8988T (cell line): ENCODE measurements around the gene EFNA4.

Experiments
- DNase-seq: peaks from one replicate; pipeline ENCODE4 v3.0.0; 2011

The EFNA4 gene, protein sequence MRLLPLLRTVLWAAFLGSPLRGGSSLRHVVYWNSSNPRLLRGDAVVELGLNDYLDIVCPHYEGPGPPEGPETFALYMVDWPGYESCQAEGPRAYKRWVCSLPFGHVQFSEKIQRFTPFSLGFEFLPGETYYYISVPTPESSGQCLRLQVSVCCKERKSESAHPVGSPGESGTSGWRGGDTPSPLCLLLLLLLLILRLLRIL

DNA sequence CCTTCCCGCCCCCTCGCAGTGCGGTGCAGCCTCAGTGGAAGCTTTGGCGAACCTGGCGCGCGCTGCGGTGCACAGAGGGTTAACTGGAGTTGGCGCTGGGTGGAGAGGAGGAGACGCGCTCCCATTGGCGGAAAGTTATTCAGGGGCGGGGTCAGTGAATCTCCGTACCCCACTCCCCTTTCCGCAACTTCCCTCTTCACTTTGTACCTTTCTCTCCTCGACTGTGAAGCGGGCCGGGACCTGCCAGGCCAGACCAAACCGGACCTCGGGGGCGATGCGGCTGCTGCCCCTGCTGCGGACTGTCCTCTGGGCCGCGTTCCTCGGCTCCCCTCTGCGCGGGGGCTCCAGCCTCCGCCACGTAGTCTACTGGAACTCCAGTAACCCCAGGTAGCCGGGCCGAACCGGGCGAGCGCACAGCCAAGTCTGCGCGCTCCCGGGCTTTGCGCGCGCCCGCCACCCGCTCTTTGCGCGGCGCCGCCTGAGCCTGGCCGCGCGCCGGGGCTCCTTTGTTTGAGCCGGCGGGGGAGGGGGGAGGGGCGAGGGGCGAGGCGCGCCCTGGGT, at the start of gene EFNA4:
Gene EFNA4, plus strand, starts transcription at position 191 of the 561 bp plus-strand sequence. Its CDS starts 84 bp downstream, at position 275.
- peak; percentile 88 for DNase-seq

DNA sequence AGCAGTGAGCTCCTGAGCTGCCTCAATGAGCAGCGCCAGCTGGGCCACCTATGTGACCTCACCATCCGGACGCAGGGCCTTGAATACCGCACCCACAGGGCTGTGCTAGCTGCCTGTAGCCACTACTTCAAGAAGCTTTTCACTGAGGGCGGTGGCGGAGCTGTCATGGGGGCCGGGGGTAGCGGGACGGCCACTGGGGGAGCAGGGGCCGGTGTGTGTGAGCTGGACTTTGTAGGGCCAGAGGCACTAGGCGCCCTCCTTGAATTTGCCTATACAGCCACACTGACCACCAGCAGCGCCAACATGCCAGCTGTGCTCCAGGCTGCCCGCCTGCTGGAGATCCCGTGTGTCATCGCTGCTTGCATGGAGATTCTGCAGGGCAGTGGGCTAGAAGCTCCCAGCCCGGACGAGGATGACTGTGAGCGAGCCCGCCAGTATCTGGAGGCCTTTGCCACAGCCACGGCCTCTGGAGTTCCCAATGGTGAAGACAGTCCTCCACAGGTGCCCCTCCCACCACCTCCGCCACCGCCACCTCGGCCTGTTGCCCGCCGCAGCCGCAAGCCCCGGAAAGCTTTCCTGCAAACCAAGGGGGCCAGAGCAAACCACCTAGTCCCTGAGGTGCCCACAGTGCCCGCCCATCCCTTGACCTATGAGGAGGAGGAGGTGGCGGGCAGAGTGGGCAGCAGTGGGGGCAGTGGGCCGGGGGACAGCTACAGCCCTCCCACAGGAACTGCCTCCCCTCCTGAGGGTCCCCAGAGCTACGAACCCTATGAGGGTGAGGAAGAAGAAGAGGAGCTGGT, 48.6 kb upstream of the EFNA4 start:
- DNase-seq, result no peak

DNA sequence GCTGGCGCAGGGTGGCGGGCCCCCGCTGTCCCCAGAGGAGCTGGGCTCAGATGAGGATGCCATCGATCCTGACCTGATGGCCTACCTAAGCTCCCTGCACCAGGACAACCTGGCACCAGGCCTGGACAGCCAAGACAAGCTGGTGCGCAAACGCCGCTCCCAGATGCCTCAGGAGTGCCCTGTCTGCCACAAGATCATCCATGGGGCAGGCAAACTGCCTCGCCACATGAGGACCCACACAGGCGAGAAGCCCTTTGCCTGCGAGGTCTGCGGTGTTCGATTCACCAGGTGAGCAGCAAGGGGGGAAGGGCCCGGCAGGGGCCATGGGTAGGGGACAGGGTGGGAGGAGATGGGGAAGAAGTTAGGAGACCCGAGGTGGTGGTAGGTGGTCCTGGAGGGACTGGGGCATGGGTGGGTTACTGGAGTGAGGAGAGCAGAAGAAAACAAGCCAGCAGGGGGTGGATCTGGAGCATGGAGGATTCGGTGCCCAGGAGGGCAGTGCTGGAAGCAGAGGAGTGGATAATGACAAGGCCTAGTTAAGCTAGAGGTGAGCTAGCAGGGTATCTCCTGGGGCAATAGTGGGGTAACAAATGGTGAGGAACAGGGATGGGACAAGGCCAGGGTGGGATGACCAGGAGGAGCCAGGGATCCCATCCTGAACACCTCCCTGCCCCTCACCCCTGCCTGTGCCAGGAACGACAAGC, 47.9 kb upstream of the EFNA4 start:
- DNase-seq, result no peak

DNA sequence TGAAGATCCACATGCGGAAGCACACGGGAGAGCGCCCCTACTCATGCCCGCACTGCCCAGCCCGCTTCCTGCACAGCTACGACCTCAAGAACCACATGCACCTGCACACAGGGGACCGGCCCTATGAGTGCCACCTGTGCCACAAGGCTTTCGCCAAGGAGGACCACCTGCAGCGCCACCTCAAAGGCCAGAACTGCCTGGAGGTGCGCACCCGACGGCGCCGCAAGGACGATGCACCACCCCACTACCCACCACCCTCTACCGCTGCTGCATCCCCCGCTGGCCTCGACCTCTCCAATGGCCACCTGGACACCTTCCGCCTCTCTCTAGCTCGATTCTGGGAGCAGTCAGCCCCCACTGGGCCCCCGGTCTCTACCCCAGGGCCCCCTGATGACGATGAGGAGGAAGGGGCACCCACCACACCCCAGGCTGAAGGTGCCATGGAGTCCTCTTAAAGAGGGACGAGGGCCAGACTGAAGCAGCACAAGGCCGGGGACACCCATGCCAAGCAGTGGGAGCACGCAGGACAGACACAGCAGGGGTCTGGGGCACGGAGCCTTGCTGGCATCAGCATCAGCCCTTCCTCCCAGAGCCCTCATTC, 47.2 kb upstream of the EFNA4 start:
- no peak for DNase-seq

DNA sequence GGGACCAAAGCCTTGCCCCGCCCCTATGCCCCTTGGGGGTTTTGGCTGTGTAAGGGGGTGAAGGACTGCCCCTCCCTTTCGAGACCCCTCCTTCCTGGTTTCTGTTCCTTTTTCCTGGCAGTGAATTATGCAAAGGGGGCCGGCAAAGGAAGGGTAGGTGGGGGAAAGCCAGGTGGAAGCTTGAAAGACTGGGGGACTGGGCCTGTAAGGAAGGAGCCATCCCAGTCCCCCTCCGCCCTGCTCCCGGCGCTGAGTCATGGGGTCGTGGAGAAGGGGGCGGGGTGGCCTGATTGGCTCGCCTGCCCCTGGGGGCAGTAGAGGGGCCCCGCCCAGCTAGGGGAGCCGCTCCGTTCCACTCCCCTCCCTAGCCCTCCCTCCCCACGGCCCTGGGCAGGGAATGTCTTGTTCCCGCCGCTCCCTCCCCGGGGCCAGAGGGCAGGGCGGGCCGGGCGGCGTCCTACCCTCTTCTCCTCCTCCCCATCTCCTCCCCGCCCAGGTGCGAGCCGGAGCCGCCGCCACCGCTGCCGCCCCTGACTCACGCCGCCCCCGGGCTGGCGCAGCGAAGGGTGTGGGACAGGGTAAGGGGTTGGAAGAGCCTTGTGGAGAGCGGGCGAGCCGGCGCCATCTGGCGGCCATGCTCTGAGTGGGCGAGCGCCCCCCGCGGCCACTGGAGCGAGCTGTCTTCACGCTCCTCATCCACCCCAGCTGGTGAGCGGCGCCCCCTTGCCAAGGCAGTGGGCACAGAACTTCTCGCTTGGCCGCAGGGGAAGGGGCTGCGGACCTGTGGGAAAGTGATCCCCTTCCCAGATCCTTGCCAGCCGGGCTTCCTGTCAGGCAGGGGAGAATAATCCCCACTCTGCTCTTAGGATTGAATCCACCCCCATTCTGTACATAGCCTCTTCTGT, 46.2 kb upstream of the EFNA4 start:
- DNase-seq, result peak; percentile 86

DNA sequence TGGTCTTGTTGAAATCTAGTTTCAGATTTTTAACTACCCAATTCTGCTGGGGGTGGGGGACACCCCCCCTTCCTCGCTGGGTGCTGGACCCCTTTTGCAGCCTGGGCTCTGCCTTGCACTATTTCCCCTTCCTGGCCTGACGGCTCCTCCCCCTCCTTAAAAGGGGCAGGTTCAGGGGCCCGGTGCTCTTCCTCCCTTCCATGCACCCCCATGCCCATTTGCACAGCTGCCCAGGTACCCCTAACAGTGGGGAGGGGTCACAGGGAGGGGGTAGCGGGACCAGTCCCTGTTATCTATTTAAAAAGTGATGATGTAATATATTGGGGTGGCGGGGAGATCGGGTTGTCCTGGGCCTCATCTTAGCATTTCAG, 45.6 kb upstream of the EFNA4 start:
- no peak for DNase-seq

DNA sequence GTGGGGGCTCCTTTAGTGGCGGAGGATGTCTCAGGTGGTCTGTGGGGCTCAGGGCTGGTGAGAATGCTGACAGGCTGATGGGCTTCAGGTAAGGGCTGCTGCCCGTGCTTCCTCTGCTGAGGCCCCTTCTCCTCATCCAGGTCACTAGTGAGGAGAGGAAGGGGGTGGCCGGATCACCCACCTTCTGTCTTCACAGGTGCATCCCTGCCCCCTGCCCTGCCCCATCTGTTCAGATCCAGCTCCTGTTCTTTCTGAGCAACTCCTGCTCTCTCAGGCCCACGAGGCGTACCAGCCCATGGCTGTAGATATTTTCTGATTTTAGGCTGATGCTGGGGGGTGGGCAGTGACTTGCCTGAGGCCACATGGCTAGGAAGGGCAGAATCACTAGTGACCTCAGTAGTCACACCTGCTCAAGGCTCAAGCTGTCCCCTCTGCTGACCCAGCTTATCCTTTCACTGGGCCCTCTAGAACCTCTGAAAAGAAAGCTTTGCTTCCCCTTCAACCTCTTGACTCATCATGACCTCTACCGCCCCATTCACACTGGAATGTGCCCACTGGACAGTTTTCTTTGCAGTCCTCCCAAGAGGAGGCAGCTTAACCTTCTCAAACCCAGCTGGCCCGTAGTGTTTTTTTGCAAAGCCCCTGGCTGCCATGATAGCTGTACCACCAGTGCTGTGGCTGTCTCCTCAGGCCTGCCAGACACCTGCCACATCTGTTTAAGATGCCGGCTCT, 44.8 kb upstream of the EFNA4 start:
- no peak for DNase-seq

DNA sequence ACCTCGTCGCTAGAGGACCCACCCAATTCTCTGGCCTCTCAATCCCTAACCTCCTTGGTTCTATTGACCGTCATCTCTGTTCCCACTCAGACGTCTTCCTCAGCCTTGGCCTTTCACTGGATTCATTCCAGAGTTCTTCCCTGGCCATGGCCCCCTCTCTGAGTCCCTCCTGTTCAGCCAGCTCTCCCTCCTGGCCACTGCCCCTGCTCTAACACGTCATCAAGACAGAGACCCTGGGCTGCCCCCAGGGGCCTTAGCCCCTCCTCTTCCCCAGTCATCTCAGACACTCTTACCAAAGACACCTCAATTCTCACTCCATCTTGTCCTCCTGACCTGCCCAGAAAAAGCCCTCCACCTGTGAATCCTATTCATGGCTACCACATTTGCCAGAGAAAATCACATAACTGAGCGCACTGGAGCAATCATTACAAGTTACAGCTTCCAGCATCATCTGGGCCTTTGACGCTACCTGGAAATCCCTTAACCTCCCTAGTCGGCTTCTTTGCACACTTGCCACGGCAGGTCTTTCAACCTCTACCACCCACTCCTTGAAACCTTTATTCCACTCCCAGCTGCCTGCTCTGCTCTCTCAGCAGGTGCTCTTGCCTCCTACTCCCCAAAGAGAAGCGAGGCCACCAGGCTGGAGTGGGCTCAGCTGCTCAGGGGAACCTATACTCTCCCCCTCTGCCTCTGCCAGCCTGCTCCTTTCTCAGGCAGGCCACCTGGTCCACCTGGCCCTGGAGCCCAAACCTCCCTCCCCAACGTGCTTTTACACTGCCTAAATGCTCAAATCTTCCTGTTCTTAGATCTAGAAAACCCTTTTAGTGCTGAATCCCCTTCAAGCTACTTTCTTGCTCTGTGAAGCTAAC, 43.9 kb upstream of the EFNA4 start:
- no peak for DNase-seq

DNA sequence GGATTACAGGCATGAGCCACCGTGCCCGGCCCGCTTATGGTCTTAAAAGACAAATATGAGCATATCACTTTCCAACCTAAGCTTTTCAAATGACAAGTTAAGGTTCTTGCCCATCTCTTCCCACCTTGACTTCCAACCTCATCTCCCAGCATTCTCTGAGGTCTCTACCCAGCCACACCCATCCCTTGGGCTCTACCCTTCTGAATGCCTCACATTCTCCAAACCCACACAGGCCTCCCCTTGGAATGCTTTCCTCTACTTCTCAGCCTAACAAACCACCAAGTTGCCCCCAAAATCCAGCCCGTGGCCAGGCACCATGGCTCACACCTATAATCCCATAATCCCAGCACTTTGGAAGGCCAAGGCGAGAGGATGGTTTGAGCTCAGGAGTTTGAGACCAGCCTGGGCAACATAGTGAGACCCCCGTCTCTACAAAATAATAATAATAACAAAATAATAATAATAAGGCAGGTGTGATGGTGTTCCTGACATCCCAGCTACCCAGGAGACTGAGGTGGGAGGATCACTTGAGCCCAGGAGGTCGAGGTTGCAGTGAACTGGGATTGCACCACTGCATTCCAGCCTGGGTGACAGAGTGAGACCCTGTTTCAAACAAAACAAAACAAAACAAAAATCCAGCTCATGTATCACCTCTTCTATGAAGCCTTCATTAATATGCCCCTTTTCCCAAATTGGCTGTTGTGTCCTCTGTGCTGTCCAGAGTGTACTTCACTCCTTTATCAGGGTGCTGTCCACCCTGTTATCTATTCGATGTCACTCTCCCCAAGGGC, 41.2 kb upstream of the EFNA4 start:
- no peak for DNase-seq

DNA sequence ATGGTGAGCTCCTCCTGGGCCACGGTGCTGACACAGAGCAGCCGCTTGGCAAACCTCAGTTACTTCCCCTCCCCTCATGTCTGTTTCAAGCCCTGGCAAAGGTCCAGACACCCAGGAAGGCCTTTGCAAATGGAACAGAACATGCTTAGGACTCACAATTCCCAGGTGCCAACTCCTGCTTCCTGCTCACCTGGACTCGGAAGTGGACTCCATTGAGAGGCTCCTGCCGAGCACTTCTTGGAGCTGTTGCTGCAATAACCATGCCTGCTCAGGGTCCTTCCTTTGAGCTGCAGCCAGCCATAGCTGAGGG, 40.7 kb upstream of the EFNA4 start:
- DNase-seq, result no peak

DNA sequence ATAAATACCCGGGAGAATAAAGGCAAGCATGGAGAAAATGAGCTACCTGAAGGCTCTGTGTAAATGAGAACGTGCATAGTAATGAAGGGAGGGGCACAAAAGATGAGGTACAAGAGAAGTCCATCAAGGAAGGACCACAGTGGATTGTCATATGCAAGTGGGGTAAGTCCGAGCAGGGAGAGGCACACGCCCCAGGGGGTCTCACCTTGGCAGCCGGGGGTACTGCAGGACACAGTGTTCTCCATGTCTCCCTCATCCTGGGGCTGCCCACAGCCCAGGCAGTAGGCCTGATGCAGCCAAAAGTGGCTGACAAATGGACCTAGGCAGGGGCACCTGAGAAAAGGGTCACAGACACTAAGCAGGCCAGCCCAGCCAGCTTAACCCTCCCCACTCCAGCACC, 39.9 kb upstream of the EFNA4 start:
- no peak for DNase-seq

DNA sequence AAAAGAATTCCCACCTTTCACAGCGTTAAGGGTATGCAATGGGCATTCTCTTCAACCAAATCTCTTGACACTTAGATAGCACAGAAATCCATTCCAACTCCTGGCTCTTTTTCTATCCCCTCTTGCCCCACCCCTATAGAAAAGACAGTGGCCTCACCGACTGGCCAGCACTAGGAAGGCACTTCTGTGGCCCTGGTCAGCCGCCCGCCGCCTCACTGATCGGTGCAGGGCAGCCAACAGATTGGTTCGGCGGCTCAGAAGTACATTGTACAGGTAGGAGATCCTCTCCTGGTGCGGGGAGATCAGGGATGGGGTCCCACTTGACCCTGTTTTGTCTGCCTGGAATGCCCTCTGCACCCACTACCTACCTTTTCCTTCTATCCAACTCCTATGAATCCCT, 39.2 kb upstream of the EFNA4 start:
- DNase-seq, result no peak

DNA sequence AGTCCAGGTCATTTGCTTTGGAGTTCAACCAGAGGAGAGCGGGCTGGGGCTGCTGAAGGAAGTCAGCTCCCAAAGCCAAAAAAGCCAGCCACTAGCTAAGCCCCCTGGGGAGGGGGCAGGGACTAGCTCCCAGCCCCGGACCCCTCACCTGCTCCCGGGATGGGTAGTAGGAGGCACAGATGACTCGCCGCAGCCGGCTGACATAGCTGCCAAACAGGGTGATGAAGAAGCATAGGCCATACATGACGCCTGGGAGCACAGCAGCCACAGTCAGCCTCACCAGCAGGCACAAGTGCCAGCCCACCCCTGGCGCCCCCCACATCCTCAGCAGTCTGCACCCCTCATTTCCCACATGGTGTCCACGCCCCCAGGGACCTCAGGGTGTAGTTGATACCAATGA, 37.4 kb upstream of the EFNA4 start:
- no peak for DNase-seq

DNA sequence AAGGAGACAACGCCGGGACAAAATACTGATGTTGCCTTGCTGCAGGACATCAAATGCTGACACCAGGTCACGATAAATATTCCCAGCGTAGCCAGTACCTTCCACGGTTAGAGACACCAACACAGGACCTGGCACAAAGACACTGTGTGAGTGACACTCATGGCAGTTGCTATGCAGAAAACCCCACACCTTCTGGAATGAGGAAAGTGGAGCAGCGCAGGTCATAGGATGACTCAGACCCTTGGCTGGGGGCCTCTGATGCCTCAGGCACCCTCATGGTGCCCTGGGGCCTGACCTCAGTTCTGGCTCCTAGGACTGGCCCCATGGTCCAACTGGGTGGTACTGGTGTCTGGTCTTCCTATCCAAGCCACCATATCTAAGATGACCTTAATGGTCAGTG, 37.0 kb upstream of the EFNA4 start:
- DNase-seq, result no peak

DNA sequence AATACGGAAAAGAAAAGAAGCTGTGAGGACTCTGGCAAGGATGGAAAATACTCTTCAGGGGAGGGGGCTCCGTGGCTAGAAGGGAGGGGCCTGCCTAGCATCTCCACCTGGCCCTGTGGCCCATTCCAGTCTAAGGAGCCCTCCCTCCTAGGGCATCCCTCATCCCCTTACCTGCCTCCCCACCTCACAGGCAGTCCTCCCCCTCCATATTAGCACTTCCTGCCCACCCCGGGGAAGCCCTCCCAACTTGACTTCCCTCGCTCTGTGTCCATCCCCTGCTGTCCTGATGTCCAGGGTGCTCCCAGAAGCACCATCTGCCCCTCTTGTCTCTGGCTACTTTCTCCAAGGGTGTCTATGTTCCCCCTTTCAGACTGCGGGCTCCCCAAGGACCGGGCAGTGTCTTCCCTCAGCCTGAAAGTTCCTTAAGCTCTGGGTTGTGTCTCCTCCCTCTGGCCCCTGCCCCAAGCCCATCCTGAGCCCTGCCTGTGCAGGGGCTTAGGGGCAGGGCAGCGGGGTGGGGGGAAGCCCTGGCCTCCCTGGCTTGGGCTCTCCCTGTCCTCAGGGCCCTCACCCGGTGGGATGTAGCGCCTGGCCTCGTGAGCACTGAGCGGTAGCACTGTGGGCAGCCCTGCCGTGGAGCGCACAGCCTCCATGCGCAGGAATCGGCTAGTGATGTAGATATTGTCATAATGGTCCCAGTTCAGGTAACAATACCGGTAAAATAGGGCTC, 33.9 kb upstream of the EFNA4 start:
- DNase-seq, result no peak

DNA sequence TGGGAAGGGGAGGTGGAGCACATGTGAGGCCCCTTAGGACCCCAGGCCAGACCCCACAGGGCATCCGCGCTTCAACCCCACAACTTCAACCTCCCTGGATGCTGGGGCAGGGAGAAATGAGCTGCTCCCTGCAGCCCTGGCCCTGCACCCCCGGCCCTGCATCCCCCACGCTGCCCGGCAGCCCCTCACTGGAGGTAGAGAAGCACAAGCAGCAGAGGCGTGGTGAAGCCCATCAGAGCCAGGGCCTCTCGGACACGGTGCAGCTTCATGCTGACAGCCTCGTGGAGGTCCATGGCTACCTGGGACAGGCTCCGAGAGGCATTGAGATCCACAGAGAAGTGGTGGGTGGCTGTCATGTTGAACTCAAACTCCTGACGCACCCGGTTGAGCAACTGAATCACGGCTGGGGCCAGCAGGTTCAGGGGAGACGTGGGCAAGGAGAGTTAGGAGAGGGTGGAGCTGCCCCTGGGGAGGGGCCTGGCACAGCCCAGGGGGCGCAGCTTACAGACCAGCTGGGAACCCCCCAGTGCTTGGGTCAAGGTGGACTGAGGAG, 33.2 kb upstream of the EFNA4 start:
- DNase-seq, result no peak

DNA sequence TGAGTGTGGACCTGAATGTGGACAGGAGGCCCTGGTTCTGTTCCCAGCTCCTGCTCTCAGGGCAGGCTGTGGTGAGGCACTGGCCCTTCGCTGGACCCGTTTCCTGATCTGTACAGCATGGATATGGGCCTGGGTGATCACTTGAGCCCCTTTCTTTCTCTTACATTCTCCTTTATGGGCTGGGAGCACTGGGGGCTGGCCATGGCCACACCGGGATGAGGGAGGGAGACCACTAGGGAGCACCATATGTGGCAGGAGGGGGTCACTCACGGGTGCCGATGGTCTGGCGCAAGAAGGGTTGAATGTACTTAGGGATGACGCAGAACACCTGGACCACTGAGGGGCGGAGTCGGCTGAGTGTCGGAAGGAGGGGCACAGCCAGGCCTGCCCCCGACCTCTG, 32.6 kb upstream of the EFNA4 start:
- DNase-seq, result no peak

DNA sequence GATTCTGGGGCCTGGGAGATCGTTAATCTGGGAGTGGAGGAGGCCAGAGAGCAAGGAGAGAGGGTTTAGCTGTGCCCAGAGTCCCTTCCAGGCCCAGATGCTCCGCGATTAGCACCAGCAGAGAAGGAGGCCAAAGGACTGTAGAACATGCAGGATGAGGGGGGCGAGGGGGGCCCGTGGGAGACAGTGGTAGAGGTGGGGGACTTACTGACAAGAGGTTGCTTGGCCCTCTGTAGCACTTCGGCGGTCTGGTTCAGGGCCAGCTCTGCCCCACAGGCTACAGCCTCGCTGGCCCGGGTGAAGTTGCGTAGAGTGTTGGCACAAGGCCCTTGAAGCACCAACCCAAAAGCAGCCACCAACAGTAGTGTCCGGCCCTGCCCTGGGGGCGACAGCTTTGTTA, 30.7 kb upstream of the EFNA4 start:
- no peak for DNase-seq

DNA sequence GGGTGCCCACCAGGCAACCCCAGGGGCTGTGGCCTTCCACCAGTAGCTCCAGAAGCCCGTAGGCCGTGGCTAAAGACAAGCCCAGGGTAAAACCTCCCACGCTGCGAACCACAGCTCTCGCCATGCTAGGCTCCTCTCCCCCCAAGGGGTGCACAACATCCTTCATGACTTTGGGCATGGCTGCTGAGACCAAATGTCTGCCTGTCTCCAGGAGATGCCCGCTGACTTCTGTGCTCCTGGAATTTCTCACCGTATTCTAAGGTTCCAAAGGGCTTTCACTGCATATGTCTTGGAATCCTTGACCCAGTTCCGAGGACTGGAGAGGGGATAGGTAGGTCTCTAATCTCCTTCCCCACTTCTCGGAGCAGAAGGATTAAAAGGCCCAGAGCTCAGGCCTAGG, 30.0 kb upstream of the EFNA4 start, which contains the start of the genes DCST1 and DCST2:
Gene DCST1, plus strand, starts transcription at position 301 of the 400 bp plus-strand sequence. CDS start 213 bp downstream, outside the sequence.
Gene DCST2, minus strand, starts transcription at position 258 of the 400 bp plus-strand sequence. Its CDS starts 80 bp downstream, at position 178.
- no peak for DNase-seq
